ENCODE results near the gene OR2T33.
"Not testable (repeated sequence)": the region's sequence is repeated elsewhere in the genome, so short reads cannot be mapped to it uniquely, and the experiment has no call there.

OR2T33 gene

GRCh38 chr1:248277876-248278275 is at the start of gene OR2T33:
Gene OR2T33 (minus strand): TSS chr1:248277976. CDS start chr1:248273814, 4,162 bp downstream.
- DNase-seq (ENCODE audit: low read depth): no peak

DNA sequence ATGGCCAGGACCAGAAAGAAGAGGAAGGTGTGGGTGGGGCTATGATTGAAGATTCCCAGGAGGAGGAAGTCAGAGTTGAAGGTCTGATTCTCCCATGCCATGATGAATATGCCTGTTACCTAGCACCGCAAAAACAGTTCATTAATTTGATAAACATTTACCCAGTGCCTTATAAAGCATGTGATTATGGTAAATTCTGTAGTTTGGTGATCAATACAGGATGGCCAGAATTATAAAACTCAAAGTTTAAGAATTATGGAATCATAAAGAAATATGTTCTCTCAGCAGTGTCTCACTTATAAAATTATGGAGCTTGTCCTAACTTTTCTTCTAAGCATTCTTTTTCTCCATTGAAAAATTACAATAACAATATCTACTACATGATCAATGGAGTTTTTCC is 46.7 kb upstream of the OR2T33 start, which contains the start of gene OR2M7:
OR2M7 (minus strand) TSS at position 101 of the 400 bp plus-strand sequence; CDS start at position 101, 0 bp downstream.
- DNase-seq (ENCODE audit: low read depth): no peak

GRCh38 chr1:248316796-248317195 is 39.0 kb upstream of the OR2T33 start:
- DNase-seq (ENCODE audit: low read depth): no peak

GRCh38 chr1:248306740-248307139 is 29.0 kb upstream of the OR2T33 start:
- not testable (repeated sequence) for DNase-seq (ENCODE audit: low read depth)

- no peak for DNase-seq (ENCODE audit: low read depth)
Observed at GRCh38 chr1:248306103-248306502, 28.3 kb upstream of the OR2T33 start.

DNA sequence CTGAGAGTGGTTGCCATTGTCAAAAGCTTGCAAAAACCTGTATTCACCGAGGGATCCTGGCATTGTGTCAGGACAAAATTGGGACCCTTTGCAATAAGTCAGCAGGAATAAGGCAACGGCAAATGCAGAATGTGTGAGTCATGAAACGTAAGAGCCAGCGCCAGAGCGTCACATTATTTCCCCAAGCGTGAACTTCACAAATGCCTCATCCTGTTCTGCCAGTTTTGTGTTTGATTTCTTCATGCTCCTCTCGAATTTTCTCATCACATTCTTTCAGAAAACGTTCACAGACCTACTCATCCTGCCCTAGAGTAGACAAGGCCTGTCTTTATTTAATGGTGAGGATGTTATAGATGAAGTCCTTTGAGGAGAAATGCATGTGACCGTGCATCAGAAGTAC is 27.9 kb upstream of the OR2T33 start:
- DNase-seq (ENCODE audit: low read depth): not testable (repeated sequence)

- DNase-seq (ENCODE audit: low read depth): no peak
Observed at GRCh38 chr1:248303324-248303723, 25.5 kb upstream of the OR2T33 start, which contains the start of gene OR2T12. Gene OR2T12 (minus strand): TSS chr1:248303424. CDS start chr1:248295578, 7,846 bp downstream.

DNA sequence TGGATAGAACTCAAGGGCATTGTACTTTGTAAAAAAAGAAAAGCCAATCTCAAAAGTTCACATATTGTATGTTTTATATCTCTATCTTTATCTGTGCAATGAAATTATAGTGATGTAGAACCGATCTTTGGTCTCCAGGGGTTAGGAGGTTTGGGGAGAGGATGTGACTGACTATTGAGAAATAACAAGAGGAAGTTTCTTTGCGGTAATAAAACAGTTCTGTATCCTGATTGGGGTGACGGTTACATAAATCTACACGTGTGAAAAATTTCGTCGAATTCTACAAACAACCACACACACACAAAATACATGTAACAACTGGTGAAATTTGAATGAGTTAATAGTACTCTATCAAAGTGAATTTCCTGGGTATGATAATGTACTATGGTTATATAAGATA is 10.6 kb upstream of the OR2T33 start:
- no peak for DNase-seq (ENCODE audit: low read depth)

DNA sequence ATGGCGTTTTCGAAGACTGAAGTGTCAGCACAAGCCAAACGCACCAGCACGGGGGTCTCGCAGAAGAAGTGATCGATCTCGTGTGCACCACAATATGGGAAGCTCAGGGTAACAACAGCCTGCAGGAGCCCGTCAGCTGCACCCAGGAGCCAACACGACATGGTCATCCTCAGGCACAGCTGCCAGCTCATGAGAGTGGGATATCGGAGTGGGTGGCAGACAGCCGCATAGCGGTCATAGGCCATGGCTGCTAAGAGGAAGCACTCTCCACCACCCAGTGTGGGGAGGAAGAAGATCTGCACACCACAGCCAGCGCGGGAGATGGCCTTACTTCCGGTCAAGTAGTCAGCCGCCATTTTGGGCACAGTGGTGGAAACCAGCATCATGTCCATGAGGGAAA is 4.6 kb downstream of the OR2T33 start:
- DNase-seq (ENCODE audit: low read depth): not testable (repeated sequence)

GRCh38 chr1:248268178-248268577 is 9.6 kb downstream of the OR2T33 start:
- no peak for DNase-seq (ENCODE audit: low read depth)

- not testable (repeated sequence) for DNase-seq (ENCODE audit: low read depth)
Observed at GRCh38 chr1:248259309-248259708, 18.5 kb downstream of the OR2T33 start.

- DNase-seq (ENCODE audit: low read depth): no peak
Observed at GRCh38 chr1:248243204-248243603, 34.6 kb downstream of the OR2T33 start.

DNA sequence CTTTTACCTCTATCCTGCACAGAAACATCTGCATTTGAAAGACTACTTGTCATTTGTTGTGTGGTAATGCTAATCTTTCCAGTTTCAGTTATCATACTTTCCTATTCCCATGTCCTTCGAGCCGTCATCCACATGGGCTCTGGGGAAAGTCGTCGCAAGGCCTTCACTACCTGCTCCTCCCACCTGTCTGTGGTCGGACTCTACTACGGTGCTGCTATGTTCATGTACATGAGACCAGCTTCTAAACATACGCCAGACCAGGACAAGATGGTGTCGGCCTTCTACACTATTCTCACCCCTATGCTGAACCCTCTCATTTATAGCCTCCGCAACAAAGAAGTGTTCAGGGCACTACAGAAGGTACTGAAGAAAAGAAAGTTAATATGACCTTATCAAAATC is 38.3 kb downstream of the OR2T33 start:
- DNase-seq (ENCODE audit: low read depth): no peak

- no peak for DNase-seq (ENCODE audit: low read depth)
Observed at GRCh38 chr1:248231117-248231516, 46.7 kb downstream of the OR2T33 start, which contains the start of gene OR2M4. Gene OR2M4 (plus strand): TSS chr1:248231417. CDS start chr1:248238929, 7,512 bp downstream.

- no peak for DNase-seq (ENCODE audit: low read depth)
Observed at GRCh38 chr1:248229360-248229908, 48.3 kb downstream of the OR2T33 start.

- no peak for DNase-seq (ENCODE audit: low read depth)
Observed at GRCh38 chr1:248225537-248225936, 52.2 kb downstream of the OR2T33 start.
